ENCODE results near the gene PIK3R5.

DNA sequence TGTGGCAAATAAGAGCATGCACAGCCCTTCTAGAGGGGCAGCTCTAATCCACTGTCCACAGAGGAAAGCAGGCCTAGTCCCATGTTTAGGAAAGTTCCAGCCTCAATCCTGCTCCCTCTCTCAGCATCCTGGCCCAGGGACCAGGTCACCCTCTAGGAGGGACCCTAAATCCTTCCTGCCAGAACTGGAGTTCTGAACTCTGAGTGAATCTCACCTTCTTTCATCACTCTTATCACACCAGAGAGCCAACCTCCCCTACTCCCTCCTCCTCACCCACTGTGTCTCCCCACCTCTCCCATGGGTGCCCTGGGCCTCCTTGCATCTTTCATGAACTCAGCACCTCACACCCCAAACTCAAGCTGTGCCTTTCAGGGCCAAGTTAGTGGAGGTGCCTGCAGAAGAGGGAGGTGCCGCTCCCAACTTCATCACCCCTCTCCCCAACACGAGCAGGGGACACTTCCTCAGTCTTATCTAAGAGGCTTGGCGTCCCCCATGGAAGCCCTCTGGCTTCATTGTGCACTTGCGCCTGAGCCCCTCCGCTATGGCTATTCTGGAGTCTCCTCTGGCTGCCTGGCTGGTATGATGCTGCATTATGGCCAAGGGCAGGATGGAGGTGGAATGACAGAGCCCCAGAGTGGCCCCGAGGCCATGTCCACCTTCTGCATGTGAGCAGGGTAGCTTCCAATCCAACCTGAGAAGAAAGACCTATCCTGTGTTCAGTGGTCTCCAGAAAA, 129.7 kb downstream of the PIK3R5 start:
- TF ChIP-seq CTCF (IDR thresholded peaks at IDR 0.05; ENCODE audit: low read depth, low read length, poor library complexity, severe bottlenecking) (no peak), EZH2phosphoT487 (IDR thresholded peaks at IDR 0.05; ENCODE audit: borderline replicate concordance, low read length) (no peak)

Measured in DOHH2 (cell line).